Osteoblast (primary cell): ENCODE measurements around the gene C21orf58. TPM values are rescaled to one million over a fixed set of nuclear protein-coding genes. Genes with fewer than 3 reads are reported as not detected.

Source experiments
- DNase-seq: peaks from one replicate; pipeline ENCODE4 v3.0.0; 2011; ENCODE audit warnings: low spot score, mixed read lengths; ENCODE audit not compliant: insufficient read length; ENCODE audit errors: missing footprints
- H2AFZ ChIP-seq: 2 replicates; pipeline ENCODE4 v1.6.0; 2011; ENCODE audit warnings: mild to moderate bottlenecking, low read length
- H3K27ac ChIP-seq: 2 replicates; pipeline ENCODE4 v1.5.1; 2011; ENCODE audit warnings: mild to moderate bottlenecking, low read depth, low read length, moderate library complexity
- H3K27me3 ChIP-seq: 2 replicates; pipeline ENCODE4 v1.6.0; 2012; ENCODE audit warnings: mild to moderate bottlenecking, control low read depth, inconsistent platforms, low read length, moderate library complexity; ENCODE audit not compliant: insufficient read depth
- H3K36me3 ChIP-seq: 2 replicates; pipeline ENCODE4 v1.5.1; 2011; ENCODE audit warnings: mild to moderate bottlenecking, low read length, control low read depth, moderate library complexity; ENCODE audit not compliant: insufficient read depth
- H3K4me1 ChIP-seq: 2 replicates; pipeline ENCODE4 v1.5.1; 2011; ENCODE audit warnings: mild to moderate bottlenecking, low read length, control low read depth, moderate library complexity; ENCODE audit not compliant: insufficient read depth
- H3K4me2 ChIP-seq: 2 replicates; pipeline ENCODE4 v1.6.0; 2011; ENCODE audit warnings: mild to moderate bottlenecking, low read length; ENCODE audit not compliant: insufficient read depth
- H3K4me3 ChIP-seq: fragments of 200-600 bp; sonication (generic); 3 replicates; pipeline ENCODE4 v1.5.1; 2012; ENCODE audit warnings: mild to moderate bottlenecking, low read length, inconsistent platforms; ENCODE audit not compliant: insufficient read depth
- H3K79me2 ChIP-seq: 2 replicates; pipeline ENCODE4 v1.6.0; 2012; ENCODE audit warnings: mild to moderate bottlenecking, low read length, control low read depth, inconsistent platforms; ENCODE audit not compliant: insufficient read depth
- H3K9me3 ChIP-seq: 2 replicates; pipeline ENCODE4 v1.5.1; 2011; ENCODE audit warnings: low read depth, low read length, control low read depth
- H4K20me1 ChIP-seq: 2 replicates; pipeline ENCODE4 v1.6.0; 2012; ENCODE audit warnings: mild to moderate bottlenecking, low read length, control low read depth; ENCODE audit not compliant: insufficient read depth
- CTCF ChIP-seq: IDR thresholded peaks from 2 replicates; pipeline ENCODE4 v1.5.1; 2011; ENCODE audit warnings: mild to moderate bottlenecking, low read depth, low read length, moderate library complexity; ENCODE audit errors: extremely low read depth
- total RNA-seq: library from RNA; depleted of rRNA; stranded (reverse); fragments of >200 nt; gene quantifications from 2 replicates; pipeline ENCODE4 v1.2.3, GENCODE V29; 2012

The C21orf58 gene
- total RNA-seq, 1 donor = 2.2 TPM

GRCh38 chr21:46284733-46285132, 38.9 kb downstream of the C21orf58 start:
- no peak for TF ChIP-seq CTCF
- peak overlapping the region; percentile 91 for H3K4me2 ChIP-seq
- H3K27me3 ChIP-seq = no peaks in the 10 kb centered on the region
- H2AFZ ChIP-seq = no peak overlapping the region
- H3K27ac ChIP-seq = peak overlapping the region; percentile 81
- H3K79me2 ChIP-seq = peaks cover 65% of the 10 kb centered on the region
- DNase-seq = no peak
- no peaks in the 10 kb centered on the region for H3K9me3 ChIP-seq
- H4K20me1 ChIP-seq = peaks cover 27% of the 10 kb centered on the region
- H3K4me1 ChIP-seq = peaks cover 33% of the 10 kb centered on the region
- peaks cover 35% of the 10 kb centered on the region for H3K36me3 ChIP-seq
- peak overlapping the region; percentile 93 for H3K4me3 ChIP-seq

- Histone ChIP-seq H3K79me2 (peaks cover 68% of the 10 kb centered on the region), H3K4me3 (peak overlapping the region; percentile 41), H3K9me3 (no peaks in the 10 kb centered on the region), H2AFZ (no peak overlapping the region), H3K36me3 (peaks cover 40% of the 10 kb centered on the region), H4K20me1 (peaks cover 30% of the 10 kb centered on the region), H3K4me1 (peaks cover 33% of the 10 kb centered on the region), H3K27ac (peak overlapping the region; percentile 4), H3K4me2 (peak overlapping the region; percentile 91), H3K27me3 (no peaks in the 10 kb centered on the region)
- no peak for TF ChIP-seq CTCF
- no peak for DNase-seq
Observed at GRCh38 chr21:46284077-46284644, 39.5 kb downstream of the C21orf58 start.

GRCh38 chr21:46274797-46275390, 48.8 kb downstream of the C21orf58 start:
- no peak for TF ChIP-seq CTCF
- Histone ChIP-seq H3K36me3 (peaks cover 86% of the 10 kb centered on the region), H3K79me2 (peaks cover 13% of the 10 kb centered on the region)

GRCh38 chr21:46273341-46273740, 50.3 kb downstream of the C21orf58 start:
- Histone ChIP-seq H3K27me3 (no peaks in the 10 kb centered on the region), H2AFZ (no peak overlapping the region), H4K20me1 (peaks cover 9% of the 10 kb centered on the region), H3K4me2 (no peak overlapping the region), H3K36me3 (peaks cover 91% of the 10 kb centered on the region), H3K4me1 (no peaks in the 10 kb centered on the region), H3K27ac (no peak overlapping the region), H3K79me2 (peaks cover 6% of the 10 kb centered on the region), H3K4me3 (no peak overlapping the region), H3K9me3 (no peaks in the 10 kb centered on the region)
- DNase-seq = no peak
- TF ChIP-seq CTCF = no peak

More at GRCh38 chr21:46274797-46275390, 48.8 kb downstream of the C21orf58 start:
- Histone ChIP-seq H2AFZ (no peak overlapping the region), H3K9me3 (no peaks in the 10 kb centered on the region), H3K27me3 (no peaks in the 10 kb centered on the region), H3K27ac (no peak overlapping the region), H3K4me2 (no peak overlapping the region), H3K4me3 (no peak overlapping the region), H3K4me1 (no peaks in the 10 kb centered on the region), H4K20me1 (peaks cover 12% of the 10 kb centered on the region)
- no peak for DNase-seq
